Colonic mucosa (tissue), 4 donors: ENCODE measurements around the gene UNC79. TPM values are rescaled to one million over a fixed set of nuclear protein-coding genes. Genes with fewer than 3 reads are reported as not detected.

Experiments used
- DNase-seq: peaks from one replicate; pipeline ENCODE4 v3.0.0-alpha.2; 2020
- H3K27ac ChIP-seq: fragments of 200-600 bp; one replicate; pipeline ENCODE4 v1.8.0; 2021
- H3K27me3 ChIP-seq: fragments of 200-600 bp; one replicate; pipeline ENCODE4 v1.8.0; 2021
- H3K36me3 ChIP-seq: fragments of 200-600 bp; one replicate; pipeline ENCODE4 v1.8.0; 2021
- H3K4me1 ChIP-seq: fragments of 200-600 bp; one replicate; pipeline ENCODE4 v1.8.0; 2021; ENCODE audit warnings: mild to moderate bottlenecking
- H3K4me3 ChIP-seq: fragments of 200-600 bp; one replicate; pipeline ENCODE4 v1.8.0; 2021
- H3K9ac ChIP-seq, 2 donors: one replicate each; pipeline ENCODE4 v1.7.0; 2013; ENCODE audit warnings: control low read depth in 2 of 2, low read depth in 2 of 2, low read length in 2 of 2
- H3K9me3 ChIP-seq: fragments of 200-600 bp; one replicate; pipeline ENCODE4 v1.8.0; 2021
- CTCF ChIP-seq: fragments of 200-600 bp; IDR thresholded peaks from one replicate; pipeline ENCODE4 v1.8.0; 2022; ENCODE audit warnings: antibody characterized with exemption, mild to moderate bottlenecking
- intact Hi-C: fragments of 100-400 bp; cut with DNase I; formaldehyde crosslinking; loops from one replicate; pipeline ENCODE4 v1.14.1; 2022
- total RNA-seq, 2 donors: library from RNA; stranded (reverse); fragmentation: NEBNext Ultra II Directional in 1 of 2; extraction: Animal tissue kit (Norgen Biotek cat#: 25700) in 1 of 2; gene quantifications; one replicate each; pipeline ENCODE4 v1.2.1, GENCODE V29; 2021
- donor health status: healthy.
- donor health status: DM: no; HTN: no; CAD: no.
- donor health status: DM: no; HTN: no; CAD: no.

The UNC79 gene
- total RNA-seq, 2 donors from 2014 or later: 0.17 to 0.21 TPM

DNA sequence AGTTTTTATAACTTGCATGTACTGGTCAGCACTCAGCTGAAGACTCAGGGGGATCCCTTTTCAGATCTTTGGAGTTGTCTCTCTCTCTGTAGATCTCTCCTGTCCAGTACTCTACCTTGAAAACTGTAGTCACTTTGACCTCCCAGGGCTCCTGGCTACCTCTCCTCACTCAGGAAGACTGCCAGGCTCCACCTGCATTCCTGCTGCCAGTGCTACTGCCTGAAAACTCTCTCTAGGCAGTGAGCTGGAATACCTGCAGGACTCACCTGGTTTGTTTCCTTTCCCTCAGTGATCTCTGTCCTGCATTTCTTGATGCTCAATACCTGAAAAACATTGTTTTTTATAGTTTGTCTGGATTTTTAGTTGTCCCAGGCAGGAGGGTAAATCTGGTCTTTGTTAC is 270.2 kb downstream of the UNC79 start:
- intact Hi-C loops: no loop called here
- no peak for TF ChIP-seq CTCF
- H3K4me1 ChIP-seq: no peaks in the 10 kb centered on the region
- no peaks in the 10 kb centered on the region for H3K36me3 ChIP-seq
- H3K27ac ChIP-seq: no peak overlapping the region
- H3K9me3 ChIP-seq: no peaks in the 10 kb centered on the region
- DNase-seq: no peak
- no peak overlapping the region for H3K9ac ChIP-seq
- H3K4me3 ChIP-seq: no peak overlapping the region
- H3K27me3 ChIP-seq: no peaks in the 10 kb centered on the region

- no peak overlapping the region for H3K4me3 ChIP-seq
- H3K9me3 ChIP-seq: no peaks in the 10 kb centered on the region
- no peak overlapping the region for H3K27ac ChIP-seq
- no peak overlapping the region for H3K9ac ChIP-seq
- no peak for TF ChIP-seq CTCF
- no peak for DNase-seq
- no peaks in the 10 kb centered on the region for H3K27me3 ChIP-seq
- no peaks in the 10 kb centered on the region for H3K4me1 ChIP-seq
- H3K36me3 ChIP-seq: no peaks in the 10 kb centered on the region
- intact Hi-C loops: no loop called here
Measured at GRCh38 chr14:93701562-93701961, 270.8 kb downstream of the UNC79 start.

- H3K9me3 ChIP-seq: no peaks in the 10 kb centered on the region
- no peaks in the 10 kb centered on the region for H3K36me3 ChIP-seq
- H3K27ac ChIP-seq: no peak overlapping the region
- intact Hi-C loops: no loop called here
- H3K4me3 ChIP-seq: no peak overlapping the region
- no peak overlapping the region for H3K9ac ChIP-seq
- no peak for TF ChIP-seq CTCF
- no peak for DNase-seq
- no peaks in the 10 kb centered on the region for H3K4me1 ChIP-seq
- no peaks in the 10 kb centered on the region for H3K27me3 ChIP-seq
Measured at GRCh38 chr14:93702946-93703345, 272.2 kb downstream of the UNC79 start.

DNA sequence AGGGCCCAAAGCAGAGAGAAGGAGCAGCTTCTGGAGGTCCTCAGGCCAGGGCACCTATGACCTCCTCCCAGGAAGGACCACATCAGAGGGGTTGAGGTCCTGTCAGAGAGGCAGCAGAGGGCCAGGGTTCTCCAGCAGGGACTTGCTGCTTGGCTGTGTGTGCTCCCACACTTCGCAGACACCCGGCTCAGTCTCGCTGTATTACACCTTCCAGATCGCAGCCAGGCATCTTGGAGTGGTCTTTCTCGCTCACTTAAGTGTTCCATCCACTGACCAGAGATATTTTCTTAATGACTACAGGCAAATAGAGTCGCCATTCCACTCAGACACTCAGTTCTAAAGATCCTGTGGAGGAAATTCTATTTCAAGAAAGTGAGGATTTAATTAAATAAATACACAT is 273.2 kb downstream of the UNC79 start:
- intact Hi-C loops: no loop called here
- Histone ChIP-seq H3K4me1 (no peaks in the 10 kb centered on the region), H3K4me3 (no peak overlapping the region), H3K27me3 (no peaks in the 10 kb centered on the region), H3K27ac (no peak overlapping the region), H3K36me3 (no peaks in the 10 kb centered on the region), H3K9me3 (no peaks in the 10 kb centered on the region), H3K9ac (no peak overlapping the region)
- no peak for TF ChIP-seq CTCF
- DNase-seq: no peak

DNA sequence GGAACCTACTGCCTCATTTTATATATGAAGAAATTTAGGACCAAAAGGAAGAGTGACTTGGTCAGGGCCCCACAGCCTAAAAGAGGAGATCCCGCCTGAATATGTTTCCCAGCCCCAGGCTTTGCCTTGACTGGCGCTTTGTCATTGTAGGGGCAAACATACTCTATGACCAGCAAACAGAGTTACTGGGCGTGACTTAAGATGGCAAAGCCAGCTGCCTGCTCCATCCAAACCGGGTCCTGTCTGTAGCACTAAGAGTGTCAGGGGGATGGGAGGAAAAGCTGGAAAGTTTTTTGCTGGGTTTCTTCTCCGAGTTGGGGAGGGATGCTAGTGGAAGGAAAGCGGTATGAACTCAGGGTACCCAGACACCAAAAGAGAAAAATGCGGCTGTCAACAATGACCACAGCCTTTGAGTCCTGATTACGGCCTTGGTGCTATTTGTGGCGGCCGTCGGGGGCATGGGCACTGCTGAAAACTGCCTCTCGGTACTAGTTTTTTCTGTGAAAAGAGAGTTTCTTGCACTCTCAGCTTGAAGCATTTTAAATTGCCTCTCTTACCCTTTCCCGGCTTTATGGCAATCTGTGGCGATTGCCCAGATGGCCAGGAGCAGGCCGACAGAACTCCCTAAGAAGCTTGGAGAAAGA is 274.9 kb downstream of the UNC79 start:
- Histone ChIP-seq H3K9ac (no peak overlapping the region), H3K27ac (no peak overlapping the region), H3K36me3 (no peaks in the 10 kb centered on the region), H3K9me3 (no peaks in the 10 kb centered on the region), H3K27me3 (no peaks in the 10 kb centered on the region), H3K4me1 (no peaks in the 10 kb centered on the region), H3K4me3 (no peak overlapping the region)
- intact Hi-C loops: no loop called here
- TF ChIP-seq CTCF: no peak
- no peak for DNase-seq
